HEK293 (cell line): ENCODE results near the gene BCAN.

Experiments
- ZBTB26 ChIP-seq: fragments of 450-650 bp; formaldehyde crosslinking; optimal IDR thresholded peaks from 2 replicates; pipeline ENCODE3; 2016; ENCODE audit warnings: missing biosample characterization, mild to moderate bottlenecking, missing genetic modification characterization
- ZNF449 ChIP-seq: fragments of 450-650 bp; formaldehyde crosslinking; IDR thresholded peaks from 2 replicates; pipeline ENCODE4 v1.5.1; 2017; ENCODE audit warnings: missing biosample characterization, mild to moderate bottlenecking, missing genetic modification characterization, moderate library complexity
- ZNF580 ChIP-seq: fragments of 450-650 bp; formaldehyde crosslinking; IDR thresholded peaks from 2 replicates; pipeline ENCODE4 v1.5.1; 2016; ENCODE audit warnings: missing biosample characterization, missing genetic modification characterization
- ZNF701 ChIP-seq: fragments of 450-650 bp; formaldehyde crosslinking; IDR thresholded peaks from 2 replicates; pipeline ENCODE4 v1.5.1; 2016; ENCODE audit warnings: missing biosample characterization, missing genetic modification characterization
- TF ChIP-seq, protein P1 (sequence below): fragments of 450-650 bp; IDR thresholded peaks from 2 replicates; pipeline ENCODE4 v1.5.1; 2018; ENCODE audit warnings: missing biosample characterization, missing genetic modification characterization
- TF ChIP-seq, protein P2 (sequence below): fragments of 450-650 bp; formaldehyde crosslinking; IDR thresholded peaks from 2 replicates; pipeline ENCODE4 v1.5.1; 2016; ENCODE audit warnings: missing biosample characterization, missing genetic modification characterization

DNA sequence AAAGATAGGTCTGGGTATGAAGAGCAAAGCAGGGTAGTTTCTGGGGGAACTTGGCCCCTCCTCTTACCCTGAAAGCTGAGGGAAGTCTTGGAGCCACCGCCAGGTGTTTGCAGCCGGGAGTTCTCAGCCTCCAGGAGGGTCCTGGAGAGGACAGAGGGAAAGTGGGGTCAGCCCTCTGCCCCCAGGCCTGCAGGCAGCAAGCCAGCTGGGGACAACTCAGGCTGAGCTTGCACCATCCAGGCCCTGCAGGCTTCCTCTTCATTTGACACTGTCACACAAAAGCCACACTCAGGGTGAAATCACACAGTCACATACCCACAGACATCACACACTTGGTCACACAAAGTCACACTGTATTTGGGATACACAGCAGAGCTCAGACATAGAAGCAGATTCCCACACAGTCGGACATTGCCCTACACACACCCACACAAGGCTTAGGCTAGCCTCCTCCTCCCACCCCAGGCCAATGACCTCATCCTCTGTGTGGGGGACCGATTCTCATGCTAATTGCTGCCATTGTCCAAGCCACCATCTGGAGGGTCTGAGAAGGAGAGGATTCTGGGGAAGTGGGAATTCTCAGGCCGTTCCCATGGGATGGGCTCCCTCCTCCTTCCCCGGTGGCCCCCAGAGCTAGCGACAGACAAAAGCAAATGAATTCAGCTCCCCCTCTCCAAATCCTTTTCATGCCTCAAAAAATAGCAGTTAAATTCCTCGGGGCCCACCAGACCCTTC lies 31.6 kb downstream of the BCAN start:
- TF ChIP-seq ZBTB26 (no peak), ZNF701 (tag by site-specific recombination) (no peak), ZNF449 (no peak), ZNF580 (tag by site-specific recombination) (no peak)
- TF ChIP-seq, protein P1, sequence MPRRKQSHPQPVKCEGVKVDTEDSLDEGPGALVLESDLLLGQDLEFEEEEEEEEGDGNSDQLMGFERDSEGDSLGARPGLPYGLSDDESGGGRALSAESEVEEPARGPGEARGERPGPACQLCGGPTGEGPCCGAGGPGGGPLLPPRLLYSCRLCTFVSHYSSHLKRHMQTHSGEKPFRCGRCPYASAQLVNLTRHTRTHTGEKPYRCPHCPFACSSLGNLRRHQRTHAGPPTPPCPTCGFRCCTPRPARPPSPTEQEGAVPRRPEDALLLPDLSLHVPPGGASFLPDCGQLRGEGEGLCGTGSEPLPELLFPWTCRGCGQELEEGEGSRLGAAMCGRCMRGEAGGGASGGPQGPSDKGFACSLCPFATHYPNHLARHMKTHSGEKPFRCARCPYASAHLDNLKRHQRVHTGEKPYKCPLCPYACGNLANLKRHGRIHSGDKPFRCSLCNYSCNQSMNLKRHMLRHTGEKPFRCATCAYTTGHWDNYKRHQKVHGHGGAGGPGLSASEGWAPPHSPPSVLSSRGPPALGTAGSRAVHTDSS (tag by site-specific recombination), result no peak
- TF ChIP-seq, protein P2, sequence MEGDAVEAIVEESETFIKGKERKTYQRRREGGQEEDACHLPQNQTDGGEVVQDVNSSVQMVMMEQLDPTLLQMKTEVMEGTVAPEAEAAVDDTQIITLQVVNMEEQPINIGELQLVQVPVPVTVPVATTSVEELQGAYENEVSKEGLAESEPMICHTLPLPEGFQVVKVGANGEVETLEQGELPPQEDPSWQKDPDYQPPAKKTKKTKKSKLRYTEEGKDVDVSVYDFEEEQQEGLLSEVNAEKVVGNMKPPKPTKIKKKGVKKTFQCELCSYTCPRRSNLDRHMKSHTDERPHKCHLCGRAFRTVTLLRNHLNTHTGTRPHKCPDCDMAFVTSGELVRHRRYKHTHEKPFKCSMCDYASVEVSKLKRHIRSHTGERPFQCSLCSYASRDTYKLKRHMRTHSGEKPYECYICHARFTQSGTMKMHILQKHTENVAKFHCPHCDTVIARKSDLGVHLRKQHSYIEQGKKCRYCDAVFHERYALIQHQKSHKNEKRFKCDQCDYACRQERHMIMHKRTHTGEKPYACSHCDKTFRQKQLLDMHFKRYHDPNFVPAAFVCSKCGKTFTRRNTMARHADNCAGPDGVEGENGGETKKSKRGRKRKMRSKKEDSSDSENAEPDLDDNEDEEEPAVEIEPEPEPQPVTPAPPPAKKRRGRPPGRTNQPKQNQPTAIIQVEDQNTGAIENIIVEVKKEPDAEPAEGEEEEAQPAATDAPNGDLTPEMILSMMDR, result no peak
